PC-3 (cell line): Measurements from ENCODE around the gene SERPINF2. TPM values are rescaled to one million over a fixed set of nuclear protein-coding genes. Genes with fewer than 3 reads are reported as not detected.
A peak's percentile ranks its signal among the peaks of the same experiment; 100 is the strongest.
"Not testable (repeated sequence)": the region's sequence is repeated elsewhere in the genome, so short reads cannot be mapped to it uniquely, and the experiment has no call there.

Source experiments
- ATAC-seq: fragments of 200-7000 bp; cut with Tn5 transposase; 2 replicates; pipeline ENCODE4 v1.9.1; 2020; ENCODE audit warnings: mild to moderate bottlenecking, moderate library complexity
- BruUV-seq: library from RNA; stranded (reverse); fragments of 400-500 nt; replicated peaks from 2 replicates; lab custom pipeline; 2021; lab: Mats Ljungman, UMichigan
- CTCF ChIA-PET: fragments of 300-600 bp; sonication (Branson Sonifier 250); formaldehyde crosslinking; loops from one replicate; lab custom pipeline; 2022; ENCODE audit warnings: antibody characterized with exemption; lab: Charles Lee
- POLR2A ChIA-PET: fragments of 300-600 bp; sonication (Branson Sonifier 250); formaldehyde crosslinking; loops from one replicate; lab custom pipeline; 2022; ENCODE audit warnings: antibody characterized with exemption; ENCODE audit not compliant: unreplicated experiment; lab: Charles Lee
- DNase-seq: peaks from one replicate; pipeline ENCODE4 v3.0.0-alpha.2; 2015
- H2AFZ ChIP-seq: fragments of 300-600 bp; sonication (generic); 2 replicates; pipeline ENCODE4 v1.6.0; 2016; ENCODE audit warnings: antibody characterized with exemption, low read length
- H3F3A ChIP-seq: fragments of 300-600 bp; sonication (generic); one replicate; pipeline ENCODE4 v1.6.0; 2017; ENCODE audit warnings: antibody characterized with exemption, low read length, control low read depth, mild to moderate bottlenecking; ENCODE audit not compliant: unreplicated experiment
- H3K27ac ChIP-seq: fragments of 300-600 bp; sonication (generic); 2 replicates; pipeline ENCODE4 v1.5.1; 2016; ENCODE audit warnings: mild to moderate bottlenecking, low read length
- H3K27me3 ChIP-seq: fragments of 300-600 bp; sonication (generic); 2 replicates; pipeline ENCODE4 v1.6.1; 2016; ENCODE audit warnings: low read length, mixed read lengths
- H3K36me3 ChIP-seq: fragments of 300-600 bp; sonication (generic); 2 replicates; pipeline ENCODE4 v1.6.1; 2016; ENCODE audit warnings: low read depth, mixed run types, low read length, mixed read lengths
- H3K4me1 ChIP-seq: fragments of 300-600 bp; sonication (generic); 2 replicates; pipeline ENCODE4 v1.5.1; 2016; ENCODE audit warnings: low read length; ENCODE audit not compliant: insufficient read depth
- H3K4me2 ChIP-seq: fragments of 300-600 bp; sonication (generic); 2 replicates; pipeline ENCODE4 v1.6.0; 2016; ENCODE audit warnings: low read length
- H3K4me3 ChIP-seq: fragments of 300-600 bp; sonication (generic); 2 replicates; pipeline ENCODE4 v1.5.1; 2016; ENCODE audit warnings: mild to moderate bottlenecking, low read length, mixed read lengths
- H3K79me2 ChIP-seq: fragments of 300-600 bp; sonication (generic); 2 replicates; pipeline ENCODE4 v1.6.1; 2017; ENCODE audit warnings: low read length, mixed read lengths
- H3K9ac ChIP-seq: fragments of 300-600 bp; sonication (generic); 2 replicates; pipeline ENCODE4 v1.6.0; 2016; ENCODE audit warnings: mild to moderate bottlenecking, low read length
- H3K9me2 ChIP-seq: fragments of 300-600 bp; sonication (generic); replicated peaks from 2 replicates; pipeline ENCODE4 v1.6.1; 2016; ENCODE audit warnings: mixed run types, low read length, mixed read lengths
- H3K9me3 ChIP-seq: fragments of 300-600 bp; sonication (generic); 2 replicates; pipeline ENCODE4 v1.6.1; 2016; ENCODE audit warnings: low read length, mixed read lengths
- H4K20me1 ChIP-seq: fragments of 300-600 bp; sonication (generic); 2 replicates; pipeline ENCODE4 v1.6.1; 2016; ENCODE audit warnings: low read length, mixed read lengths
- EZH2 ChIP-seq: fragments of 300-600 bp; sonication (generic); IDR thresholded peaks from one replicate; pipeline ENCODE4 v1.6.1; 2017; ENCODE audit warnings: antibody characterized with exemption, mild to moderate bottlenecking, low read length; ENCODE audit not compliant: unreplicated experiment
- EZH2phosphoT487 ChIP-seq: fragments of 300-600 bp; sonication (generic); IDR thresholded peaks from 2 replicates; pipeline ENCODE4 v1.6.1; 2018; ENCODE audit warnings: mild to moderate bottlenecking, antibody characterized with exemption, low read length, borderline replicate concordance
- intact Hi-C: fragments of 100-400 bp; cut with micrococcal nuclease; formaldehyde crosslinking; loops from 2 replicates; pipeline ENCODE4 v1.9.0; 2023
- total RNA-seq: library from RNA; depleted of rRNA; stranded (reverse); fragments of >200 nt; gene quantifications from 2 replicates; pipeline ENCODE4 v1.2.3, GENCODE V29; 2014
- TF ChIP-seq, protein P1 (sequence below): fragments of 300-600 bp; sonication (generic); conservative IDR thresholded peaks from 2 replicates; pipeline ENCODE4 v1.5.1; 2017; ENCODE audit warnings: antibody characterized with exemption, low read depth, mild to moderate bottlenecking, low read length

The SERPINF2 gene
- total RNA-seq, 1 experiment from 2014 or later: 2.5 TPM

DNA sequence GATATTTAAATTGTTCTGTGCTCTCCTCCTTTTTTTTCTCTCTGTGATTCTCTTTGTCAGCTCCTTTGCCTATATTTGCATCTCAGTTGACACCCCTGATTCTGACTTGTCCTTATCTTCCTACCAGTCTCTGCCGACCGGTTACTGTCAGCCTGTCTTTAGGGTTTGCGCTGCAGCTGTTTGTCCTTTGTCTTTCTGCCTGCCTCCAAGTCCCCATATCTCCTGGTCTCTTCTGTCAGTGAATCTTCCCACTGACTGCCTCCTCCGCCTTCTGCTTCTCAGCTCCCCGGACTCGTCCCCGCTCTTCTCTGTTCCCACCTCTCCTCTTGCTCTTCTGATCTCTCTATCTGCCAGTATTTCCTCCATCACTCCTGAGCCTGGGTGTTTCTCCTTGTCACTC is 37.7 kb upstream of the SERPINF2 start:
- no peaks in the 10 kb centered on the region for H3K9me2 ChIP-seq
- H3K4me2 ChIP-seq: no peak overlapping the region
- no peaks in the 10 kb centered on the region for H3K9me3 ChIP-seq
- no peaks in the 10 kb centered on the region for H3K79me2 ChIP-seq
- ATAC-seq (no peak), DNase-seq (no peak)
- no peak overlapping the region for H3K27ac ChIP-seq
- intact Hi-C loops: no loop called here
- no peak overlapping the region for H3K4me3 ChIP-seq
- no peaks in the 10 kb centered on the region for H3F3A ChIP-seq
- ChIA-PET POLR2A (no interaction called here), CTCF (no interaction called here)
- no peaks in the 10 kb centered on the region for H3K4me1 ChIP-seq
- H3K36me3 ChIP-seq: no peaks in the 10 kb centered on the region
- TF ChIP-seq, protein P1, sequence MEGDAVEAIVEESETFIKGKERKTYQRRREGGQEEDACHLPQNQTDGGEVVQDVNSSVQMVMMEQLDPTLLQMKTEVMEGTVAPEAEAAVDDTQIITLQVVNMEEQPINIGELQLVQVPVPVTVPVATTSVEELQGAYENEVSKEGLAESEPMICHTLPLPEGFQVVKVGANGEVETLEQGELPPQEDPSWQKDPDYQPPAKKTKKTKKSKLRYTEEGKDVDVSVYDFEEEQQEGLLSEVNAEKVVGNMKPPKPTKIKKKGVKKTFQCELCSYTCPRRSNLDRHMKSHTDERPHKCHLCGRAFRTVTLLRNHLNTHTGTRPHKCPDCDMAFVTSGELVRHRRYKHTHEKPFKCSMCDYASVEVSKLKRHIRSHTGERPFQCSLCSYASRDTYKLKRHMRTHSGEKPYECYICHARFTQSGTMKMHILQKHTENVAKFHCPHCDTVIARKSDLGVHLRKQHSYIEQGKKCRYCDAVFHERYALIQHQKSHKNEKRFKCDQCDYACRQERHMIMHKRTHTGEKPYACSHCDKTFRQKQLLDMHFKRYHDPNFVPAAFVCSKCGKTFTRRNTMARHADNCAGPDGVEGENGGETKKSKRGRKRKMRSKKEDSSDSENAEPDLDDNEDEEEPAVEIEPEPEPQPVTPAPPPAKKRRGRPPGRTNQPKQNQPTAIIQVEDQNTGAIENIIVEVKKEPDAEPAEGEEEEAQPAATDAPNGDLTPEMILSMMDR: no peak
- TF ChIP-seq EZH2 (no peak), EZH2phosphoT487 (no peak)
- TSS peak; percentile 13 for BruUV-seq
- H2AFZ ChIP-seq: no peak overlapping the region
- H4K20me1 ChIP-seq: no peaks in the 10 kb centered on the region
- H3K9ac ChIP-seq: no peak overlapping the region
- no peaks in the 10 kb centered on the region for H3K27me3 ChIP-seq

DNA sequence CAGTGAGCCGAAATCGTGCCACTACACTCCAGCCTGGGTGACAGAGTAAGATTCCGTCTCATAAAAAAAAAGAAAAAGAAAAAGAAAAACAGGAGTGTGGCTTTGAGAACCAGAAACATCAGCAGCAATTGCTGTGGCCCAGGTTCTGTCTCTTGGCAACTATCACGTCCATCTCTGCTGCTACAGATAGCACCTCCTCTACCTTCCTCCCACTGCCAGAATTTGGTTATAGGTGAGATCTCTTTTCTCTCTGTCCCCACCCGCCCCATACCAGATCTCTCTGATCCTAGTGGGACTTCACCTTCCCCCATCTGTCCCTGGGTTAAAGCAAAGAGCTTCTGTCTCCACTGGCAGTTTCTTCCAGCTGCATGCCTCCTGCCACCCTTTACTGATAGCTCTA is 35.6 kb upstream of the SERPINF2 start:
- H3K4me2 ChIP-seq: no peak overlapping the region
- H3K9me3 ChIP-seq: no peaks in the 10 kb centered on the region
- H4K20me1 ChIP-seq: peaks cover 7% of the 10 kb centered on the region; the same call in 1 of the 2 replicates
- ATAC-seq (no peak), DNase-seq (no peak)
- no peak overlapping the region for H3K27ac ChIP-seq
- no peaks in the 10 kb centered on the region for H3K9me2 ChIP-seq
- H3K9ac ChIP-seq: no peak overlapping the region
- intact Hi-C loops: no loop called here
- CTCF ChIA-PET: no interaction called here
- TF ChIP-seq, protein P1: no peak
- no peak for TF ChIP-seq EZH2phosphoT487
- TF ChIP-seq EZH2: no peak
- no peaks in the 10 kb centered on the region for H3K27me3 ChIP-seq
- POLR2A ChIA-PET: no interaction called here
- H3K79me2 ChIP-seq: peaks cover 7% of the 10 kb centered on the region; the same call in 1 of the 2 replicates
- H2AFZ ChIP-seq: no peak overlapping the region
- H3K36me3 ChIP-seq: peaks cover 6% of the 10 kb centered on the region
- H3K4me1 ChIP-seq: peaks cover 12% of the 10 kb centered on the region; the same call in 1 of the 2 replicates
- no peak overlapping the region for H3K4me3 ChIP-seq
- no TSS peak for BruUV-seq
- peaks cover 10% of the 10 kb centered on the region for H3F3A ChIP-seq

DNA sequence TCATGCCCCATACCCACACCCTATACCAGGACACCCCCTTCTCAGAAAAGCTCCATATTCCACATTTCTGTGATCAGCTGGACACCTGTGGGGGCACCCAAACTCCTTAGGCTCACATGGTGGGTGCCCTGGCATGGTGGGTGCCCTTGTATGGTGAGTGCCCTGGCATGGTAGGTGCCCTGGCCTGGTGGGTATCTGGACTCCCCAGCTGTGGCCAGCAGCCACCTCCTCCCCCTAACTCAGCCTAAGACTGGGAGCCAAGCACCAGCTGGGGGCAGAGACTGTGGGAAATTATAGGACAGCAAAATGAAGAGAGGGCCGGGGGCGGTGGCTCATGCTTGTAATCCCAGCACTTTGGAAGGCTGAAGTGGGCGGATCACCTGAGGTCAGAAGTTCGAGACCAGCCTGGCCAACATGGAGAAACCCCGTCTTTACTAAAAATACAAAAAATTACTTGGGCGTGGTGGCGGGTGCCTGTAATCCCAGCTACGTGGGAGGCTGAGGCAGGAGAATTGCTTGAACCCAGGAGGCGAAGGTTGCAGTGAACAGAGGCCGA is 33.8 kb upstream of the SERPINF2 start:
- Histone ChIP-seq H3K36me3 (peaks cover 21% of the 10 kb centered on the region), H3K4me1 (peaks cover 28% of the 10 kb centered on the region), H3F3A (peaks cover 13% of the 10 kb centered on the region), H3K79me2 (peaks cover 24% of the 10 kb centered on the region), H4K20me1 (peaks cover 25% of the 10 kb centered on the region)
- H3K9ac ChIP-seq, H3K9me3 ChIP-seq, intact Hi-C loops, H3K27ac ChIP-seq, H2AFZ ChIP-seq, DNase-seq, H3K4me2 ChIP-seq, BruUV-seq, POLR2A ChIA-PET, H3K4me3 ChIP-seq, ATAC-seq, H3K27me3 ChIP-seq, H3K9me2 ChIP-seq: not testable (repeated sequence)
- CTCF ChIA-PET: interaction anchor here (0.6 kb wide), 1 partner anchor 142 kb away, joined by 3 read pairs; no protein-coding TSS in a partner anchor
